ENCODE measurements around the gene HERC2.
"Not testable (repeated sequence)": the region's sequence is repeated elsewhere in the genome, so short reads cannot be mapped to it uniquely, and the experiment has no call there.

HERC2 gene

GRCh38 chr15:28129231-28129848 lies 192.6 kb downstream of the HERC2 start:
- DNase-seq: no peak

DNA sequence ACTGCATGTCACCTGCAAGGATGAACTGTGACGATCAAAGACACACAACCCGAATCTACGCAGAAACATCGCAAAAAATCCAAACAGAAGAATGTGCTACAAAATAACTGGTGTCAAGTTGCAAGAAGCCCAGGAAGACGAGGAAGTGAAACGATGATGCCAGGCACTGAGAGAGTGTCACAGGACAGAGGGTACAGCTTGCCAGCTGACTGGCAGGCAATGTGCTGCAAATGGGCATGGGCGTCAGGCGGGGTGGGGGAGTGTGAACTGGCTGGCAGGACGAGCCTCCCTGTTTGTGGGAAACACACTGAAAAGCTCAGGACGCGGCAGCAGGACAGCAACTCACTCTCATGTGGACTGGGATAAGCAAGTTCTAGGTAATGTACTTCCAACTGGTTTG lies 193.9 kb downstream of the HERC2 start:
- DNase-seq: no peak

- no peak for DNase-seq
These were observed 194.9 kb downstream of the HERC2 start for GRCh38 chr15:28127036-28127435.

- peak in 1 of 2 donors; percentile 56 for DNase-seq
These were observed 196.0 kb downstream of the HERC2 start for GRCh38 chr15:28125673-28126651.

DNA sequence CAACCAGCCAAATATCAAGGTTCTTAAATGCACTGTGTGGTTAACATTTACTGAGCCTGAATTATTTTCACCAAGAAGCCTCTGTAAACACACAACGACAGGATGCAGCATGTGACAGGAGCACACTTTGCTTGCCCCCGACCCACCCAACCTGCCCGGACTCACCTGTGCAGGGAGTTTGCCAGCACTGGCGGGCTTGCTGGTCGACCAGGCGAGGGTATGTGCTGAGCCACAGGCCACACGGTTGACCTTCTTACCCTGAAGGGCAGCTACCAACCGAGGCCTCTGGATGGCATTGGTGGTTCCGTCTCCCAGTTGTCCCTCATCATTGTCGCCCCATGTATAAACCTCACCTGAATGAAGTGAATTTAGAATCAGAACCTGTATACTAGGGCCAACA lies 197.1 kb downstream of the HERC2 start:
- no peak for DNase-seq

- DNase-seq: peak in 1 of 2 donors; percentile 53
These were observed 198.5 kb downstream of the HERC2 start for GRCh38 chr15:28123408-28124023.

- no peak for DNase-seq
These were observed 199.7 kb downstream of the HERC2 start for GRCh38 chr15:28122038-28122949.

DNA sequence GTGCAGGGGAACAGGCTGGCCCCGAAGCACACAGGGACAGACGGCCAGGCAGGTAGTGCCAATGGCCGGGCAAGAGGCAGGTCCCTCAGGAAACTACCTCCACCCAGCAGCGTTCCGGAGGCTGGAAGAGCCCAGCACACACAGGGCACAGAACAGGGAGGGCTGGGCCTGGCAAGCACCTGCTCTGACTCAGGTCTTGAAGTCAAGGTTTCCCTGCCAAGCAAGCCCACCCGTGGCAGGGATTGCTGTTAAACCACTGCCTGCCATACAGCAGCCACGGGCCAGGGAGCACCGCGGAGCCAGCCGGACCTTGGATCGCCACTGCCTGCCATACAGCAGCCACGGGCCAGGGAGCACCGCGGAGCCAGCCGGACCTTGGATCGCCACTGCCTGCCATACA lies 200.4 kb downstream of the HERC2 start:
- not testable (repeated sequence) for DNase-seq

DNA sequence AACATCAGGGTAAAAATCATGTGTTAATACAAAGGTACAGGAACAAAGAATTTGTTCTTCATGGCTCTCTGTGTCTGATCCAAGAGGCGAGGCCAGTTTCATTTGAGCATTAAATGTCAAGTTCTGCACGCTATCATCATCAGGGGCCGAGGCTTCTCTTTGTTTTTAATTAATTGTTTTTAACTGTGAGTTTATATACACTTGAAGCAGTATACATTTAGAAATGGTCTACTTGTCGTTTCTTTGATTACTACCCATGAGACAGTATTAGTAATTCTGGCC lies 201.7 kb downstream of the HERC2 start:
- DNase-seq: no peak

- no peak for DNase-seq
These were observed 203.4 kb downstream of the HERC2 start for GRCh38 chr15:28118531-28118930.

GRCh38 chr15:28118083-28118482 lies 203.9 kb downstream of the HERC2 start:
- no peak for DNase-seq

DNA sequence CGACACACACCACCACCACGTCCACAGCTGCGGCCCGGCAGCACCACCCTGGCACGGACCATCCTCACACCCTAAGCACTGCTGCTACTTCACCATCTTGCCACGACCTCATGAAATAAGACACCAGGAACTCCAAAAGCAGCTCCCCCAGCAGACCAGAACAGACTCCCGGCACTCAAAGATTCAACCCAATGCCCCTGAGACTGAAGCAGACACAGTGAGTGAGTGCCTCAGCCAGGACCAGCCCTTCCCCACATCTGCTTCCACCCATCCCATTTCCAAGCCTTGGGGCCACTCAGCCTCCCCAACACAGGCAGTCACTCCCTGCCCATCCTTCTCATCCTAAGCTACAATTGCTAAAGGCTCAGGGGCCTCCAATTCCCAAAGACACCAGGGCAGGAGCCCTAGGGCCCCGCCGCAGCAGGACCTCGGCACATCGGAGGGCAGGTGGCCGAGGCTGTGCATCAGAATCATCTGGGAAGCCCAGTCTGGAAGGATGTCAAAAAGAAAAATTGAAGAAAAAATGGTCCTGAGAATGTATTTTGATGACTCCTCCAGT lies 204.5 kb downstream of the HERC2 start:
- DNase-seq: no peak

- DNase-seq: no peak
These were observed 205.2 kb downstream of the HERC2 start for GRCh38 chr15:28116521-28117431.

- no peak for DNase-seq
These were observed 206.1 kb downstream of the HERC2 start for GRCh38 chr15:28115871-28116270.

- no peak for DNase-seq
These were observed 207.0 kb downstream of the HERC2 start for GRCh38 chr15:28114721-28115622.

- DNase-seq: no peak
These were observed 207.9 kb downstream of the HERC2 start for GRCh38 chr15:28114114-28114455.

GRCh38 chr15:28113394-28114113 lies 208.4 kb downstream of the HERC2 start:
- DNase-seq: no peak

DNA sequence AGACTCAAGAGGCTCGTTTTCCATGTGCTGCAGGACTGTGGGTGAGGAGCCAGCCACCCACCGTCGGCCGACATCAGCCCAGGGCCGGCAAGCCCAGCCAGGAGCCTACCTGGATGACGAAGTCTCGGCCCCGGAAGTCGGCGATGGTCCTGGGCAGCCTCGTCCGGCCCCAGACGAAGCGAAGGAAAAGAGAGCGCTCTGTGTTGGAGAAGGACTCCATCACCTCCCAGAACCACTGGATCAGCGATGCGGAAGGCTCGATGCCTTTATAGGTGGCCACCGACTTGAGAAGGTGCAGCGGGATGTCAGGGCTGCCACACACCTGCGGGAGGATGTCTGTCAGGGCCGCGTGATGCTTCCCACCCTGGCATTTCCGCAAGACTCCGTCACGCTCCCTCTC lies 209.0 kb downstream of the HERC2 start:
- DNase-seq: no peak

DNA sequence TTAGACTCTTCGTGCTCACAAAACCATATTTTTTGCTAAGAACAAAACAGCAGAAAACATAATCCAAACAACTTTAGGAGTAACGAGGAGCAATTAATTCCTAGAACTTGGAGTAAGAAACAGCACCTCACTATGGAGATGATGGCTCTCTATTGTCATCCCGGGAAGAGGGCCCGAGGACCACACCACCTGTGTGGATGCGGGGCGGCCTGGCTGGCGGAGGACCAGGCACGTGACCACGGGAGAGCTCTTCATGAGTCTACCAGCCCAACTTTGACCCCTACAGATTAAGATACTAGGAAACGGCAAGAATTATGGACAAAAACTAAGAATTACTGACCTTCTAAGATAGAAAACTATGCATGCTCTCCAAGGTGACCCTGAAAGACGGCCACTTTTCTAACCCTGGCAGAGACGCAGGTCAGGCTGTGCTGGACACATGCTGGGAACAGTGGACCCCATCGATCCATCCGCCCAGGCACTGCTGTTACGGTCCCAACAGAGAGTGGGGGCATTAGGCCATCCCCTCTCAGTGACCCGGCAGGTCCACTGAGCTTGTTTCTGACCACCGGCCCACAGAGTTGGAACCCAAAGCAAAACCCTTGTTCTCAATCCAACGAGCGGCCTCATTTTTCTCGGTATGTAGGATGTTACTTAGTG lies 209.7 kb downstream of the HERC2 start:
- no peak for DNase-seq

Data from CD4-positive, alpha-beta T cell treated with Interferon alpha-2 for 1 hour (primary cell).